GM10847 (cell line): ENCODE measurements around the gene C10orf90.

ENCODE experiments used
- POLR2A ChIP-seq: IDR thresholded peaks from 2 replicates; pipeline ENCODE4 v1.6.1; 2011; ENCODE audit not compliant: insufficient read length; ENCODE audit errors: extremely low read depth

Gene C10orf90

GRCh38 chr10:126387931-126388911 lies 282.3 kb downstream of the C10orf90 start, which contains the start of gene ADAM12:
TSS of gene ADAM12 (minus strand) at chr10:126388477. CDS start at chr10:126388145, 332 bp downstream.
- TF ChIP-seq POLR2A: no peak

- no peak for TF ChIP-seq POLR2A
Measured at GRCh38 chr10:126387041-126387921, 283.2 kb downstream of the C10orf90 start.

- no peak for TF ChIP-seq POLR2A
Measured at GRCh38 chr10:126384269-126384873, 286.1 kb downstream of the C10orf90 start.

- TF ChIP-seq POLR2A: no peak
Measured at GRCh38 chr10:126380352-126381076, 290.0 kb downstream of the C10orf90 start.

- no peak for TF ChIP-seq POLR2A
Measured at GRCh38 chr10:126376956-126377355, 293.5 kb downstream of the C10orf90 start.

GRCh38 chr10:126375926-126376554 lies 294.5 kb downstream of the C10orf90 start:
- TF ChIP-seq POLR2A: no peak

- TF ChIP-seq POLR2A: no peak
Measured at GRCh38 chr10:126375299-126375698, 295.2 kb downstream of the C10orf90 start.
